ENCODE data around the gene ATP23.

DNA sequence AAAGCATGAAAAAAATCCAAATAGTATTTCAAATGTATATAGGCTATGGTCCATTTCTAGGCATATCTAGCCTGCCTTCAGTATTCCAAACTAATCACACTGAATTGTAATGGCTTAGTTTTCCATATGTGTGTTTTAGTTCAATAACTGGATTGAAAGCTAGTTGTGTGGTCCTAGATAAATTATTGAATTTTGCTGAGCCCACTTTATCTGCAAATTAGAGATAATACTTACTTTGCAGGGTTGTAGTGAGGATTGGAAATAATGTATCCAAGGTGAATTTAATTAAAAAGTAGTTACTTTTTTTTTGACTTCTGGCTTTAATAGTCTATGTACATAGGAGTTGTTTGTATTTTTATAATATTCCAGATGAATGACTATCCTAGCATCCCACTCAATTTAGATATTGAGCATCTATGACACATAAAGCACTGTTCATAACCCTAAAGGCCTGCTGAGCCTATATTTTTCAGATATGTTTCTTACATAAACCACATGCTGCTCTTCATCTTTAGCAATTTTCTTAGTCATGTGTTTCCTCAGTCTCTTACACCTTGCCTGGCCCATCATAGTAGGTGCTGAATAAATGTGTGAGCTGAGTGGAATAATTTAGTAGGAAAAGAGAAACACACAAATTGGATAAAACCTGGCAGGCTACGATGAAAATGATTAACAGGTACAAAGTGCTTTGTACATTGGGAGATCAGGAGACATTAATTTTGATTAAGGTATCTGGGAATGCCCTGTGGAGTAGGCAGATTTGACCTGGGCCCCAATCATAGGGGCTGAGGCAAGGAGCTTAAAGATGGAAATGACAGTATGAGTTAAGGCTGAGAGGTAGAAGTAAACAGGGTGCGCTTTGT, 1.1 kb upstream of the ATP23 start:
- TF ChIP-seq, protein P1, sequence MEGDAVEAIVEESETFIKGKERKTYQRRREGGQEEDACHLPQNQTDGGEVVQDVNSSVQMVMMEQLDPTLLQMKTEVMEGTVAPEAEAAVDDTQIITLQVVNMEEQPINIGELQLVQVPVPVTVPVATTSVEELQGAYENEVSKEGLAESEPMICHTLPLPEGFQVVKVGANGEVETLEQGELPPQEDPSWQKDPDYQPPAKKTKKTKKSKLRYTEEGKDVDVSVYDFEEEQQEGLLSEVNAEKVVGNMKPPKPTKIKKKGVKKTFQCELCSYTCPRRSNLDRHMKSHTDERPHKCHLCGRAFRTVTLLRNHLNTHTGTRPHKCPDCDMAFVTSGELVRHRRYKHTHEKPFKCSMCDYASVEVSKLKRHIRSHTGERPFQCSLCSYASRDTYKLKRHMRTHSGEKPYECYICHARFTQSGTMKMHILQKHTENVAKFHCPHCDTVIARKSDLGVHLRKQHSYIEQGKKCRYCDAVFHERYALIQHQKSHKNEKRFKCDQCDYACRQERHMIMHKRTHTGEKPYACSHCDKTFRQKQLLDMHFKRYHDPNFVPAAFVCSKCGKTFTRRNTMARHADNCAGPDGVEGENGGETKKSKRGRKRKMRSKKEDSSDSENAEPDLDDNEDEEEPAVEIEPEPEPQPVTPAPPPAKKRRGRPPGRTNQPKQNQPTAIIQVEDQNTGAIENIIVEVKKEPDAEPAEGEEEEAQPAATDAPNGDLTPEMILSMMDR (optimal IDR thresholded peaks at IDR 0.05 in 1 of 3, IDR thresholded peaks at IDR 0.05 in 1 of 3, conservative IDR thresholded peaks at IDR 0.05 in 1 of 3; ENCODE audit: extremely low read depth in 1 of 3, insufficient read depth in 2 of 3, low read length in 3 of 3) = no peak
- no peak for TF ChIP-seq EZH2 (IDR thresholded peaks at IDR 0.05; ENCODE audit: low read length)

All from keratinocyte (primary cell).